Muscle of back (tissue), 11 donors: ENCODE measurements around the gene ROCK2. TPM values are rescaled to one million over a fixed set of nuclear protein-coding genes. Genes with fewer than 3 reads are reported as not detected.

Source experiments
- DNase-seq, 3 donors: peaks; one replicate each; pipeline versions ENCODE4 v3.0.0 to v3.0.0-alpha.2; 2013
- polyA plus RNA-seq, 10 donors: library from polyadenylated mRNA; unstranded; fragments of 120-200 nt; gene quantifications; one replicate each; pipeline ENCODE4 v1.2.1, GENCODE V29; 2013; ENCODE audit not compliant: insufficient read length in 10 of 10

Gene ROCK2
- polyA plus RNA-seq, 10 donors: 38.1 to 72.6 (median 46.9) TPM

GRCh38 chr2:11312770-11313471, 31.5 kb downstream of the ROCK2 start:
- DNase-seq: no peak

DNA sequence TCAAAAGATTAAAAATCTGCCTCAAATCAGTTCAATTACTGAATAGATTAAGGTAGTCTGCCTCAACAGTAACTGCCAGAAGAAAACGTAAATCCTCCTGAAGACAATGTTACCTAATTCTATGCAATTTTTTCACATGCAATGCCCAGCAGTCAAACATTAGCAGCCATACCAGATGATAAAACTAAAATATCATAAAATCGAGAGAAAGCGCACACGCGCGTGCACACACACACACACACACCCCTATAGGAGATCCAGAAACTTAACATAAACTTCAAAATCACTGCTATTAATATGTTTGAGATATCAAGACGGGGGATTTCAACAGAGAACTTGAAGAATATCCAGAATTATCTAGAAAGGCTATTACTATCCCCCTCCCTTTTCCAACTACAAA, 32.9 kb downstream of the ROCK2 start:
- no peak for DNase-seq

- DNase-seq: no peak
These were observed 34.2 kb downstream of the ROCK2 start for GRCh38 chr2:11310212-11310611.

- no peak for DNase-seq
These were observed 34.7 kb downstream of the ROCK2 start for GRCh38 chr2:11309706-11310105.

- DNase-seq: no peak
These were observed 36.5 kb downstream of the ROCK2 start for GRCh38 chr2:11307764-11308415.

DNA sequence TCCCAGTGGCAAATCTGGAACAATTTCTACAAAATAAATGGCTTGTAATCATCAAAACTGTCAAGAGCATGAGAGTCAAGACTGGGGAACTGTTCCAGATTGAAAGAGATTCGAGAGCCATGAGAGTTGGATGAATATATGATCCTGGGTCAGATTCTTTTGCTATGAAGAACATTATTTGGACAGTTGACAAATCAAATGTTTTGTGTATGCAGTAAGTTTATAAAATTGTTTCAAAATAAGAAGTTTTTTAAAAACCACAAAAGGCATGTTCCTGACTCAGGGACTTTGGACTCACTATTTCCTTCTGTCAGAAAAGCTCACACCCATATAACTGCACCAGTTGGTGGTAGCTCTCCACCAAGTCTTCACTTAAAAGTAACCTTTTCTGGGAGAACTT, 38.5 kb downstream of the ROCK2 start:
- DNase-seq: peak; percentile 65 to 81 (median 72)

- peak in 1 of 3 donors; percentile 22 for DNase-seq
These were observed 39.1 kb downstream of the ROCK2 start for GRCh38 chr2:11305338-11305737.

DNA sequence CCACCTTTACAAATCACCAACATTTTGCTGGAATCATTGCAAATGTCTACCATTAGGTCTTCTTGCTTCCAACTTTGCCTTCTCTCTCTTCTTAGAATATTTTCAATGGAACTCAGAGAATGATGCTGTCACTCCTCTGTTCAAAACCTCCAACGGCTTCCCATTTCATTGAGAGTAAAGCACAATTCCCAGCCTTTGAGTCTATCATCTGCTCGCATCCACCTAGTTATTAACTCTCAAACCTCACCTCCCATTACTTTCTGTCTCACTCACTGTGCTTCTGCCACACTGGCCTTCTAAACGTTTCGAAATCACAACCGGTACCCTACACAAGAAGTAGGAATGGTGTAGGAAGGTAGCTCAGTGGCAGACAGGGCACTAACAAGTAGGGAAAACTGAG, 40.0 kb downstream of the ROCK2 start:
- DNase-seq: no peak

DNA sequence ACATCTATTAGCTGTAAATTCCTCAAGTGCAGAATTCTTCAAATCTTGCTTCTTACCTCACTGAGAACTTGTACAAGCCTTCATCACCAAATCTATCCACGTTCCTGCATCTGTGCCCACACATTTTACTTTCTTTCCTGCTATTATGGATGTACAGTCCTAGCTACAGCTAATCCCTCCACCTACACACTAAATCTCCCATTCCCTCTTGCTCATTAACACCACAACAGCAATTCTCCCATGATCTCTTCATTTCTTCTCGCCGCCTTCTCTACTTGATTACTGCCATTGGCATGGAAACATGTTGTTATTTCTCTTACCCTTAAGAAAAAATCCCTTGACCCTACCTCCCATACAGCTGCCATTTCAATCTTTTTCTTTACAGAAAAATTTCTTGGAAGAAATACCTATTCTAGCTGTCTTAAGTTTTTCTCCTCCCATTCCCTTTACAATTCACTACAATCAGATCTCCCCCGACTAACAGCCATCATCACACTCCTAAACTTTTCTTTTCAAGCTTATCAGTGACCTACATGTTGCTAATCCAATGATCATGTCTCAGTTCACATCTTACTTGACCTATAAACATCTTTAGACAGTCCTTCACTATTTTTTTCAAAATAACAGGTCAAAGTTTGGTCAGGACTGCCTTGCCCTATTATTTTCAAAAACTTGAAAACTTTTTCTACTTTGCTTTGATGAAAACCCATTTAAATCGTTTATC, 41.0 kb downstream of the ROCK2 start:
- DNase-seq: no peak

DNA sequence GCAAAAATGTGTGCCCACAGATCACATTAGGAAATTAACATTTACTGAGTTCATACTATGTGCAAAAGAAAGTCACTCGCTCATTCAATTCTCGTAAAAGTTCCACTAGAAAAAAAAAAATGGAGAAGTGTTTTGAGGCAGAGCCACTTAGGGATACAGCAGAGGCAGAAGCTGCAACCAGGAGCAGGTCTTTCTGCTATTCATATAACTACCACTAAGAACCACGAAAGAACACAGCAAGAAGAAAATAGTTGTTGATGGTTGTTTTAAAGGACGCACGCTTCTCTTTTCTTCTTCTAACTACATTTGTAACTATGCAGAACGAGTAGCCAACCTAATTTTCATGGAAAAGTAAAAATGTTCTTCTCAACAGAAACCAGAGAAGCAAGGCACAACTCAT, 45.0 kb downstream of the ROCK2 start:
- DNase-seq: no peak

GRCh38 chr2:11298592-11298991, 45.8 kb downstream of the ROCK2 start:
- no peak for DNase-seq

DNA sequence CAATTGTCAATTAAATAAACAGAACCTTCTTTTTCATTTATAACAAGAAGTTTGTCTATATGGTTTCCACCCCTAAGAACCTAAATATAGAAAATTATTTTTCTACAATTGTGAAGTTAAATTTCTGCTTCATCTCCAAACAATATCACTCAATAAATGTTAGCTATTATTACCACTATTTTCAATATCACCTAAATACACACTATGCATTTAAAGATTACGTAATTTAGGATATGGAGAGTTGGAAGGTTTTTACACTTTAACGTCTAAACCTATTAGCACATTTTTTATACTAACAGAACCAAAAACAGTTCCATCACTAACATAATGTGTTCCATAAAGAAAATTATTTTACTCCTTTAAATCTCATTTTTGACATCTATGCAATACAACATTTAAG, 48.0 kb downstream of the ROCK2 start:
- DNase-seq: no peak

DNA sequence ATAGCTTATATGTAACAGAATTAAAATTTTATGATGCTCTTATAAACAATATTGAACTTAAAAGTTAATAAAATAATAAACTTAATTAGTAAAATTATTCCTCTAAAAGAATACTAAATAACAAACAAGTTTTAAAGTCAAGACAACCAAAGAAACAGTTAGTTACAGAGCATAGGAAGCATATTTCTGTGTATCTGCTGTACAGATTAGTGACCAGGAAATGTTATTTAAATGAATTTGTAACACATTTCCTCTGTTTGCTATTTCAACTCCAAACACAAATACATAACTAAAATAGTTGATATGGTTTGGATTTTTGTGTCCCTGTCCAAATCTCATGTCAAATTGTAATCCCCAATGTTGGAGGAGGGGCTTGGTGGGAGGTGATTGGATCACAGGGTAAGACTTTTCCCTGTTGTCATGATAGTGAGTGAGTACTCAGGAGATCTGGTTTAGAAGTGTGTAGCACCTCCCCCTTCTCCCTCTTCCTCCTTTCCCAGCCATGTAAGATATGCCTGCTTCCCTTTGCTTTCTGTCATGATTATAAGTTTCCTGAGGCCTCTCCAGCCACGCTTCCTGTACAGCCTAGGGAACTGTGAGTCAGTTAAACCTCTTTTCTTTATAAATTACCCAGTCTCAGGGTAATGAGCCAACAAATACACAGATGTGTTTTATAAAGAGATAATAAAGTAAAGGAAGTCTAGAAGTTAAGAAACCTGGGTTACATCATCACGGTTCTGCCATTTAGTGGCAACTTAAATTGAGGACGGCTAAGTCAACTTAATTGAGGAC, 51.8 kb downstream of the ROCK2 start:
- peak in 1 of 3 donors; percentile 24 for DNase-seq

GRCh38 chr2:11290713-11291112, 53.7 kb downstream of the ROCK2 start:
- no peak for DNase-seq

- no peak for DNase-seq
These were observed 54.2 kb downstream of the ROCK2 start for GRCh38 chr2:11290211-11290610.

DNA sequence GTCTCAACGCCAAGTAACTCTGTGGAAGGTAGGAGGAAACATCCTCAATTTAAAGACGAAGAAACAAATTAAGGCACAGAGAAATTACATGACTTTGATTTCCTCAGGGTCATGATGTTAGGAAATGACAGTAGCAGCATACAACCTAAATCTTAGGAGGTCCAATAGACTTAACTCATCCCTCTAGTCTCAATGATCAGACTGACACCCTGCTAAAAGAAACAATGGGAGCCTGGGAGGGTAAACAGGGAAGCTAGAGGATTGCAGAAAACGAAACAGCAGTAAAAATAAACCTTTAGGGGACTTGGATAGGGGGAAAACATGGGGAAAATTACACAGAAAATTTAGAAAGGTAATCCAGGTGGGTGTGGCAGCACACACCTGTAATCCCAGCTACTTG, 56.0 kb downstream of the ROCK2 start:
- no peak for DNase-seq

- no peak for DNase-seq
These were observed 57.7 kb downstream of the ROCK2 start for GRCh38 chr2:11286749-11287148.

GRCh38 chr2:11286323-11286722, 58.1 kb downstream of the ROCK2 start:
- DNase-seq: no peak

DNA sequence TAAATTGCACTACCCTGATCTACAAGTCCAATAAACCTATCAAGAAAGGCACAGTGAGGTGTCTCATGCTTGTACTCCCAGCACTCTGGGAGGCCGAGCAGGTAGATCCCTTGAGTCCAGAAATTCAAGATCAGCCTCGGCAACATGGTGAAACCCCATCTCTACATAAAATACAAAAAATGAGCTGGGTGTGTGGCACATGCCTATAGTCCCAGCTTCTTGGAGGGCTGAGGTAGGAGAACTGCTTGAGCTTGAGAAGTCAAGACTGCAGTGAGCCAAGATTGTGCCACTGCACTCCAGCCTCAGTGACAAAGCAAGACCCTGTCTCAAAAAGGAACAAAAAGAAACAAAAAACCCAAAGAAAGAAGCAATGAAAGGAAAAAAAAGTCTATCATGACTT, 58.9 kb downstream of the ROCK2 start:
- DNase-seq: no peak

- DNase-seq: no peak
These were observed 63.2 kb downstream of the ROCK2 start for GRCh38 chr2:11281186-11281585.

DNA sequence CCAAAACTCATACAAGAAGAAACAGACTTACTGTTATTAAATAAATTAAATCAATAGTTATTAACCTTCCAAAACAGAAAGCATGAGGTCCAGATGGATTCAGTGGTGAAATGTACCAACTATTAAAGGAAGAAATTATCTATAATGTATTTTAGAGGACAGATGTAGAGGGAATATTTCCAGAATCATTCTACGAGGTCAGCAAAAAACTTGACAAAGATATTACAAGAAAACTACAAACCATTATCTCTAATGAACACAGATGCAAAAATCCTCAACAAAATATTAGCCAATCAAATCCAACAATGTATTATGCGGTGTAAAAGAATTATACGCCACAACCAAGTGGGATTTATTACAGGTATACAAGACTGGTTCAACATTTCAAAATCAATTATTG, 63.7 kb downstream of the ROCK2 start:
- DNase-seq: no peak

- DNase-seq: no peak
These were observed 65.0 kb downstream of the ROCK2 start for GRCh38 chr2:11279398-11279797.
